OCI-LY3 (cell line): ENCODE measurements around the gene IER5L.

ENCODE experiments used
- H2AFZ ChIP-seq: fragments of 200-600, 300-600 bp; shearing (Covaris generic); 2 replicates; pipeline ENCODE4 v1.6.0; 2014; ENCODE audit warnings: antibody characterized with exemption, low read depth, low read length
- H3K27ac ChIP-seq: fragments of 200-600, 300-600 bp; sonication (generic); 2 replicates; pipeline ENCODE4 v1.5.1; 2014; ENCODE audit warnings: mild to moderate bottlenecking, low read length, moderate library complexity, mixed read lengths
- H3K27me3 ChIP-seq: fragments of 200-600, 300-600 bp; sonication (generic); 2 replicates; pipeline ENCODE4 v1.6.1; 2014; ENCODE audit warnings: low read depth, low read length, mixed read lengths
- H3K36me3 ChIP-seq: fragments of 200-600, 300-600 bp; sonication (generic); replicated peaks from 2 replicates; pipeline ENCODE3; 2014; ENCODE audit warnings: low read depth, low read length, mixed read lengths
- H3K4me1 ChIP-seq: fragments of 300-600, 200-600 bp; sonication (generic); 2 replicates; pipeline ENCODE4 v1.6.1; 2014; ENCODE audit warnings: low read length, mixed read lengths
- H3K4me2 ChIP-seq: fragments of 200-600, 300-600 bp; sonication (generic); 2 replicates; pipeline ENCODE4 v1.6.1; 2014; ENCODE audit warnings: low read length, mixed read lengths
- H3K4me3 ChIP-seq: fragments of 300-600, 200-600 bp; sonication (generic); 2 replicates; pipeline ENCODE4 v1.5.1; 2014; ENCODE audit warnings: antibody characterized with exemption, mild to moderate bottlenecking, low read length, moderate library complexity
- H3K79me2 ChIP-seq: fragments of 300-600, 200-600 bp; shearing (Covaris generic); 2 replicates; pipeline ENCODE4 v1.6.1; 2014; ENCODE audit warnings: mild to moderate bottlenecking, low read length, mixed read lengths
- H3K9ac ChIP-seq: fragments of 300-600, 200-600 bp; shearing (Covaris generic); 2 replicates; pipeline ENCODE4 v1.6.0; 2014; ENCODE audit warnings: mild to moderate bottlenecking, low read length, moderate library complexity
- H3K9me3 ChIP-seq: fragments of 200-600, 300-600 bp; shearing (Covaris generic); 2 replicates; pipeline ENCODE4 v1.6.1; 2014; ENCODE audit warnings: low read length, mixed read lengths; ENCODE audit not compliant: insufficient read depth
- H4K20me1 ChIP-seq: fragments of 200-600, 300-600 bp; sonication (generic); 2 replicates; pipeline ENCODE4 v1.6.1; 2016; ENCODE audit warnings: low read length, mixed read lengths; ENCODE audit not compliant: insufficient read depth
- CTCF ChIP-seq: fragments of 200-600, 300-600 bp; sonication (generic); IDR thresholded peaks from 2 replicates; pipeline ENCODE4 v1.5.1; 2014; ENCODE audit warnings: antibody characterized with exemption, low read length, low read depth
- EZH2phosphoT487 ChIP-seq: fragments of 200-600 bp; shearing (Covaris generic); IDR thresholded peaks from 2 replicates; pipeline ENCODE4 v1.6.1; 2018; ENCODE audit warnings: antibody characterized with exemption, mixed run types, low read depth

IER5L gene

GRCh38 chr9:129209109-129209508 lies 31.0 kb upstream of the IER5L start:
- Histone ChIP-seq H3K4me3 (no peak overlapping the region), H3K9ac (no peak overlapping the region), H3K36me3 (no peaks in the 10 kb centered on the region), H3K9me3 (no peaks in the 10 kb centered on the region), H3K79me2 (no peaks in the 10 kb centered on the region), H3K4me2 (no peak overlapping the region), H3K27ac (no peak overlapping the region), H4K20me1 (no peaks in the 10 kb centered on the region), H3K4me1 (no peaks in the 10 kb centered on the region), H3K27me3 (no peaks in the 10 kb centered on the region), H2AFZ (no peak overlapping the region)
- TF ChIP-seq CTCF (no peak), EZH2phosphoT487 (no peak)

- no peaks in the 10 kb centered on the region for H3K27me3 ChIP-seq
- H3K27ac ChIP-seq = no peak overlapping the region
- no peaks in the 10 kb centered on the region for H4K20me1 ChIP-seq
- H2AFZ ChIP-seq = no peak overlapping the region
- no peak overlapping the region for H3K4me3 ChIP-seq
- H3K9ac ChIP-seq = no peak overlapping the region
- no peaks in the 10 kb centered on the region for H3K4me1 ChIP-seq
- H3K79me2 ChIP-seq = no peaks in the 10 kb centered on the region
- no peaks in the 10 kb centered on the region for H3K9me3 ChIP-seq
- H3K4me2 ChIP-seq = no peak overlapping the region
- TF ChIP-seq CTCF (no peak), EZH2phosphoT487 (no peak)
- H3K36me3 ChIP-seq = no peaks in the 10 kb centered on the region
These were observed 30.4 kb upstream of the IER5L start for GRCh38 chr9:129208207-129209032.

GRCh38 chr9:129206905-129207304 lies 28.8 kb upstream of the IER5L start:
- no peak for TF ChIP-seq CTCF
- no peak for TF ChIP-seq EZH2phosphoT487
- Histone ChIP-seq H4K20me1 (no peaks in the 10 kb centered on the region), H3K27ac (no peak overlapping the region), H3K36me3 (no peaks in the 10 kb centered on the region), H3K79me2 (no peaks in the 10 kb centered on the region), H3K4me2 (no peak overlapping the region), H3K9ac (no peak overlapping the region), H2AFZ (no peak overlapping the region), H3K4me1 (peaks cover 2% of the 10 kb centered on the region; the same call in 1 of the 2 replicates), H3K4me3 (no peak overlapping the region), H3K27me3 (no peaks in the 10 kb centered on the region), H3K9me3 (no peaks in the 10 kb centered on the region)

- no peaks in the 10 kb centered on the region for H4K20me1 ChIP-seq
- no peaks in the 10 kb centered on the region for H3K36me3 ChIP-seq
- H3K4me3 ChIP-seq = no peak overlapping the region
- H3K27me3 ChIP-seq = no peaks in the 10 kb centered on the region
- TF ChIP-seq CTCF (no peak), EZH2phosphoT487 (no peak)
- H2AFZ ChIP-seq = no peak overlapping the region
- H3K9ac ChIP-seq = no peak overlapping the region
- H3K4me1 ChIP-seq = peaks cover 3% of the 10 kb centered on the region; the same call in 1 of the 2 replicates
- H3K27ac ChIP-seq = no peak overlapping the region
- H3K79me2 ChIP-seq = no peaks in the 10 kb centered on the region
- H3K4me2 ChIP-seq = no peak overlapping the region
- H3K9me3 ChIP-seq = no peaks in the 10 kb centered on the region
These were observed 28.3 kb upstream of the IER5L start for GRCh38 chr9:129206401-129206800.
